Duodenal mucosa (tissue), 2 donors: Measurements from ENCODE around the gene LPCAT4.
A peak's percentile ranks its signal among the peaks of the same experiment; 100 is the strongest.
"Not testable (repeated sequence)": the region's sequence is repeated elsewhere in the genome, so short reads cannot be mapped to it uniquely, and the experiment has no call there.

Experiments
- H3K27ac ChIP-seq: one replicate; pipeline ENCODE4 v1.7.0; 2013; ENCODE audit warnings: low read depth, low read length
- H3K27me3 ChIP-seq, 2 donors: one replicate each; pipeline ENCODE4 v1.7.0; 2013; ENCODE audit warnings: low read length in 2 of 2, control low read depth in 1 of 2; ENCODE audit not compliant: insufficient read depth in 2 of 2, control insufficient read depth in 1 of 2
- H3K36me3 ChIP-seq, 2 donors: one replicate each; pipeline ENCODE4 v1.7.0; 2013; ENCODE audit warnings: low read length in 2 of 2, control low read depth in 1 of 2; ENCODE audit not compliant: insufficient read depth in 2 of 2, control insufficient read depth in 1 of 2
- H3K4me1 ChIP-seq, 2 donors: one replicate each; pipeline ENCODE4 v1.7.0; 2013; ENCODE audit warnings: low read length in 2 of 2, control low read depth in 1 of 2; ENCODE audit not compliant: insufficient read depth in 2 of 2, control insufficient read depth in 1 of 2
- H3K4me3 ChIP-seq, 2 donors: one replicate each; pipeline ENCODE4 v1.7.0; 2013; ENCODE audit warnings: low read length in 2 of 2, low read depth in 1 of 2
- H3K9ac ChIP-seq, 2 donors: one replicate each; pipeline ENCODE4 v1.7.0; 2013; ENCODE audit warnings: low read length in 2 of 2, low read depth in 1 of 2
- H3K9me3 ChIP-seq, 2 donors: one replicate each; pipeline ENCODE4 v1.7.0; 2013; ENCODE audit warnings: low read length in 2 of 2, control low read depth in 1 of 2; ENCODE audit not compliant: control insufficient read depth in 1 of 2

LPCAT4 gene

DNA sequence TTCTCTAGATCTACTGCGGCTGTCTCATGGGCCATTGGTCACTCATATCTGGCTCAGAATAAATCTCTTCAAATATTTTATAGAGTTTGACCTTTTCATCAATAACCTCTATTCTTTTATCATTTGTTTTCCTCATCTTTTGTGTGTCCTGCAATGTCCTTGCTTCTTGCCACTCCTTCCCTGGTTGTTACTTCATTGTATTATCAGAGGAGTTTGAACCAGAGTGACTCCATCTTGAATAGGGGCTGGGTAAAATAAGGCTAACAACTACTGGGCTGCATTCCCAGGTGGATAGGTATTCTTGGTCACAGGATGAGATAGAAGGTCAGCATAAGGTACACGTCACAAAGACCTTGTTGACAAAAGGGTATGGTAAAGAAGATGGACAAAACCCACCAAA lies 9.9 kb upstream of the LPCAT4 start:
- Histone ChIP-seq H3K27ac (no peak overlapping the region), H3K4me3 (no peak overlapping the region), H3K27me3 (no peaks in the 10 kb centered on the region), H3K9ac (no peak overlapping the region), H3K4me1 (no peaks in the 10 kb centered on the region), H3K36me3 (no peaks in the 10 kb centered on the region), H3K9me3 (no peaks in the 10 kb centered on the region)

DNA sequence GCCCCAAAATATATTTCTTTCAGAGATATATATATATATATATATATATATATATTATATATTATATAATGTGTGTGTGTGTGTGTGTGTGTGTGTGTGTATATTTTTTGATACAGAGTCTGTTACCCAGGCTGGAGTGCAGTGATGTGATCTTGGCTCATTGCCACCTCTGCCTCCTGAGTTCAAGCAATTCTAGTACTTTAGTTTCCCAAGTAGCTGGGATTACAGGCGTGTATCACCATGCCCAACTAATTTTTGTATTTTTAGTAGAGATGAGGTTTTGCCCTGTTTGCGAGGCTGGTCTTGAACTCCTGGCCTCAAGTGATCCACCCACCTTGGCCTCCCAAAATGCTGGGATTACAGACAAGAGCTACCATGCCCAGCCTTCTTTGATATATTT lies 8.5 kb upstream of the LPCAT4 start:
- not testable (repeated sequence) for H3K9ac ChIP-seq, H3K27ac ChIP-seq, H3K27me3 ChIP-seq, H3K9me3 ChIP-seq, H3K4me3 ChIP-seq, H3K4me1 ChIP-seq, H3K36me3 ChIP-seq

DNA sequence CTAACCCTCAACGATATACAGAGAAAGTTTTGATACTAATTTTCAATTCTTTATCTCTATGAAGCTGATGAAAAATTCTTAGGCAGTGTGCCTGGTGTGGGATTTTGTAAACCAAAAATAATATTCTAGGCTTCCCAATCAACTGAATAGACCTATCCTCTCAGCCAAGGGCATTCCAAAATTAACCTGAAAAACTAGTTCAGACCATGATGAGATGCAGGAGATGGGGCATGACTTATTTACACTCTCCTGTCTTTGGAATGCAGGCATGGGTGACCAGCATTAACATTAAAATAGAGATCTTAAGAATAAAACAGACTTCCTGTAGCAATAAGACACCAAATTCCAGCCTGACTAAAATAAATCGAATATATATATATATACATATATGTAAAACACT lies 7.8 kb upstream of the LPCAT4 start:
- Histone ChIP-seq H3K36me3 (no peaks in the 10 kb centered on the region), H3K4me1 (no peaks in the 10 kb centered on the region), H3K4me3 (no peak overlapping the region), H3K9ac (no peak overlapping the region), H3K27me3 (no peaks in the 10 kb centered on the region), H3K9me3 (no peaks in the 10 kb centered on the region), H3K27ac (no peak overlapping the region)

DNA sequence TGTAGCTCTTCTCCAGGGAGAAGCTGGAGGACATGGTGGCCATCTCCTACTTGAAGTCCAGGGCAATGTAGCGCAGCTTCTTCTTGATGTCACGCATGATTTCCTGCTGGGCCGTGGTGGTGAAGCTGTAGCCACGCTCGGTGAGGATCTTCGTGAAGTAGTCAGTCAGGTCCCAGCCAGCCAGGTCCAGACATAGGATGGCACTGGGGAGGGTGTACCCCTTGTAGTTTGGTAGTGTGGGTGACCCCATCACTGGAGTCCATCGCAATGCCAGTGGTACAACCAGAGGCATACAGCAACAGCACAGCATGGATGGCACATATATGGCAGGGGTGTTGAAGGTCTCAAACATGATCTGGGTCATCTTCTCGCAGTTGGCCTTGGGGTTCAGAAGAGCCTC lies 7.0 kb upstream of the LPCAT4 start:
- H3K36me3 ChIP-seq = no peaks in the 10 kb centered on the region
- H3K27me3 ChIP-seq = no peaks in the 10 kb centered on the region
- H3K4me1 ChIP-seq = no peaks in the 10 kb centered on the region
- H3K4me3 ChIP-seq = no peak overlapping the region
- H3K27ac ChIP-seq = no peak overlapping the region
- no peaks in the 10 kb centered on the region for H3K9me3 ChIP-seq
- no peak overlapping the region for H3K9ac ChIP-seq

DNA sequence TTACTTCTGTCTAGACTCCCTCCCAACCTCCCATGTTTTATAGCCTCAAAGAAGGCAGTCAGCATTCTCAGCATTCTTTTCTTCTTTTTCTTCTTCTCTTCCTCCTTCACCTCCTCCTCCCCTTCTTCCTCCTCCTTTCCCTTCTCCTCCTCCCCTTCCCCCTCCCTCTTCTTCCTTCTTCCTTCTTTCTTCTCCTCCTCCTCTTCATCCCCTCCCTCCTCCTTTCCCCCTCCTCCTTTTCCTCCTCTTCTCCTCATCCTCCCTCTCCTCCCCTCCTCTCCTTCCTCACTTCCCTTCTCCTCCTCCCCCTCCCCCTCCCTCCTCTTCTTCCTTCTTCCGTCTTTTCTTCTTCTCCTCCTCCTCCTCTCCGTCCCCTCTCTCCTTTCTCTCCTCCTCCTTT lies 3.6 kb upstream of the LPCAT4 start:
- Histone ChIP-seq H3K9ac (no peak overlapping the region), H3K36me3 (no peaks in the 10 kb centered on the region), H3K4me1 (peaks cover 9 to 10% of the 10 kb centered on the region in 2 donors), H3K9me3 (no peaks in the 10 kb centered on the region), H3K27ac (no peak overlapping the region), H3K4me3 (no peak overlapping the region), H3K27me3 (no peaks in the 10 kb centered on the region)

DNA sequence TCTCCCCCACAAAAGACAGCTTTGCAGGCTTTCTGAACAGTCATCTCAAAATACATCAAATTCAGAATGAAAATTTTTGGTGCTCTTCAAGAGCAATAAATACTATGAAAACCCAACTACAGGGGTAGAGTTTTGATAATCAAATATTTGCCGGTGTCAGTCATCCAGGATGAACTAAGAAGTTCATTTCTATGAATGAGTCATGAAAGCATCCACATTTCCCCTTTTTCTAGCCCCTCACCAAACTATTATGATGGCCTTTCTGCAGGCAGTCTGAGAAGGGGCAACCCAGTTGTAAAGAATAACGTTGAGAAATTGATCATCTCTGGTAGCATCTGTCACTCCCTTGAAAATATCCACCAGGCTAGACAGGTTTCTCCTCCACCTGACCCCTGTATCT lies 3.1 kb upstream of the LPCAT4 start:
- H3K4me1 ChIP-seq = peaks cover 14 to 15% of the 10 kb centered on the region in 2 donors
- no peak overlapping the region for H3K9ac ChIP-seq

DNA sequence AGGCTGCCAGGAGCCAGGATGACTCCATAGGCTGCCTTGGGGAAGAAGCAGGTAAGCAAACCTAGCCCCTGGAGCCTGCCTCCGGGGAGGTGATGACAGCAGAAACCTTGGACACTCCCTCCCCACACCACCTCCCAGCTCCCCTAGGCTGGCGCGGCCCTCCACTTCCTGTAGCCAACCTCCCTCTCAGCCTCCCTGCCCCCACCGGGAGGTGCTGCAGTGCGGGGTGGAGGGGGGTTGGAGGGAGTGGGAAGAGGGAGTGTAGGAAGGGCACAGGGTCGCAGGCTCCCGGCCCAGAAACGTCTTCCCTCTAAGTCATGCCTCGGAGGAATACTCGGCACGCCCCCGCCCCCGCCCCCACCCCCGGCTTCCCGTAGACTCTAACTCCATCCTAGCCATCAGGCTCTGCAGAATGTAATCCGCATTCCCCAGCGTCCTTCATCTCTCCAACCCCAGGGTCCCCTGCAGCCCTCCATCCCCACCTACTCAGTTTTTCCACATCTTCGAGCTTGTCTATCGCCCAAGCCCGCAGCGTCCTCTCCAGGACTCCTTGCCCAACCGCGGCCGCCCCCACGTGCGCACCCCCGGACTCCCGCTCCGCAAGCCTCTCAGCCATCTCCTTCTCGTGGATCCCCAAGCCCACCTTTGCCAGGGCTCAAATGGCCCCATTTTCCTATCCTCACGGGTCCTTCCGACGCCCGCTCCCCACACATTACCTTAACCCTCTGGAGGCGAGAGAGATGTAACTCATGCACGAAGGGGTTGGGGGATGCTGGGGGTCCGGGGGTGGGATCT lies 528 bp downstream of the LPCAT4 start:
- peak overlapping the region; percentile 80 to 97 for H3K4me3 ChIP-seq
- H3K27ac ChIP-seq = peak overlapping the region; percentile 52
- no peaks in the 10 kb centered on the region for H3K9me3 ChIP-seq
- H3K36me3 ChIP-seq = peaks cover 0 to 13% of the 10 kb centered on the region in 2 donors
- peaks cover 40 to 42% of the 10 kb centered on the region in 2 donors for H3K4me1 ChIP-seq
- peak overlapping the region; percentile 77 to 89 for H3K9ac ChIP-seq
- no peaks in the 10 kb centered on the region for H3K27me3 ChIP-seq

More for the DNA sequence above, 3.1 kb upstream of the LPCAT4 start:
- Histone ChIP-seq H3K9me3 (no peaks in the 10 kb centered on the region), H3K27me3 (no peaks in the 10 kb centered on the region), H3K36me3 (no peaks in the 10 kb centered on the region), H3K27ac (no peak overlapping the region), H3K4me3 (no peak overlapping the region)

DNA sequence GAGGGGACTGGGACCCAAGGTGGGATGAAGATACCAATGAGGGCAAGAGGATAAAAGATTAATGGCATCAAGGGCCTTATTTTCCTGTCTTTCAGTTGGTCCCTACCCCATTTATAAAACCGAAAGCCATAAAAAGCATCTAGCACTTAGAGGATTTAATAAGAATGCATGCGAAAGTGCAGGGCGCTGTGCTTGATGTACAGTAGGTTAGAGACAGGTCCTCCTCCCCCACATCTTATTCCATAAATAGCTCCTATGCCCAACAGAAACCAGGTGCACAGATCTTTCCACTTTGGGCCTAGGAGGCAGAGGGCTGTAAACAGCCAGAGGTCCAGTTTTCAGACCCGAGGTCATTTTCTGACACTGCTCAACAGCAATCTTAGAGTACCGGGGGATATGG lies 1.2 kb downstream of the LPCAT4 start:
- Histone ChIP-seq H3K27ac (no peak overlapping the region), H3K9ac (peak overlapping the region; percentile 77 to 89)

DNA sequence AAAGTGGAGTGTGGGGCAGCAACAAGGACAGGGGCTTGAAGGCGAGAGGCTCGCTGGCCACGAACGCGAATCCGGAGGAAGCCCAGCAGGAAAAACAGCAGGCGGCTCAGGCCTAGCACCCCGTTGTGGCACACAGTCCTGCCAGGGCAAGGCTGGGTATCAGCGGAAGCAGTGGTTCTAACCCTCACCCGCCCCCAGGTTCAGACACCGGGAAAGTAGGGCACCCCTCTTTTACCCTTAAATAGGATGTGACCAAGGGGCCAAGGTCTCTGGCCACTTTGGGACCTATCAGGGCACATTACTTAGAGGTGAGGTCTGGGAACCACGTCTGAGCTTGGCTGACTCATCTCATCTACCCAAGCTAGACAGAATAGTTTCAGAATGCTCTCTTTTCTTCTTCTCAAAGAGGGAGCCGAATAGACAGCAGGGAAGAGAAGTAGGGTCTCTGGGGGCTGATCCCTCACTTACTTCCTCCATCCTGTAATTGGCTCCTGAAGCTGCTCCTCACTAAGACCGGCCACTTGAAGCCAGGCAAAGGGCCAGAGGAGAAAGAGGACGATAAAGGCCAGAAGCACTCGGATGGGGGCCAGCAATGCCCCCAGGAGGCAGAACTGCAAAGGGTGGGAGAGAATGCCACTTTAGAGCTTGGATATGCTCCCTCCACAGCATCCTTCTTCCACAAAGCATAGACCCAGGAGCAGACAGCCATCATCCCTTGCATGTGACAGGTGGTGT lies 1.7 kb downstream of the LPCAT4 start:
- Histone ChIP-seq H3K9me3 (no peaks in the 10 kb centered on the region), H3K4me3 (peak overlapping the region; percentile 80 to 97), H3K27ac (no peak overlapping the region), H3K9ac (peak overlapping the region; percentile 77 to 89), H3K4me1 (peaks cover 50 to 52% of the 10 kb centered on the region in 2 donors), H3K36me3 (peaks cover 6 to 25% of the 10 kb centered on the region in 2 donors), H3K27me3 (no peaks in the 10 kb centered on the region)

More for the DNA sequence above, 1.2 kb downstream of the LPCAT4 start:
- Histone ChIP-seq H3K27me3 (no peaks in the 10 kb centered on the region), H3K9me3 (no peaks in the 10 kb centered on the region), H3K4me1 (peaks cover 46 to 49% of the 10 kb centered on the region in 2 donors), H3K36me3 (peaks cover 6 to 20% of the 10 kb centered on the region in 2 donors), H3K4me3 (peak overlapping the region; percentile 80 to 97)

DNA sequence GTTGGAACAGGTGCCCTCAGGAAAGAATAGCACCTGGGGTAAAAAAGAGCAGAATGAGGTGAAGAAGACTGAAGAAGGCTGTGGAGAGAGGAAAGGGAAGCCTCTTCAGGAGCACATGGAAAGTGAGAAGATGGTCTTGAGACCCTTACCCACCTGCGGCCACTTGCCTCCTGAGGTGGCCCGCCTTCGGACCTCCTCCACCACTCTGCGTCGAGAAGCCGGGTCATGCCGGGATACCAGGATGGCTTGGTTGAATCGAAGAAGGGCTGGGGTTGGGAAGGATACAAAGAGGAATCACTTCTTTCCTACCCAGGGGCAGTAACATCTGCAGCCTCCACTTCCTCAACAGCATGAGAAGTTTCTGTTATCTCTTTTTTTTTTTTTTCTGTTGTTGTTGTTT lies 3.0 kb downstream of the LPCAT4 start:
- H3K9me3 ChIP-seq = no peaks in the 10 kb centered on the region
- H3K4me3 ChIP-seq = no peak overlapping the region
- peaks cover 6 to 38% of the 10 kb centered on the region in 2 donors for H3K36me3 ChIP-seq
- no peak overlapping the region for H3K9ac ChIP-seq
- H3K4me1 ChIP-seq = peaks cover 61 to 64% of the 10 kb centered on the region in 2 donors
- H3K27ac ChIP-seq = no peak overlapping the region
- H3K27me3 ChIP-seq = no peaks in the 10 kb centered on the region
